Natural killer cell (primary cell): Measurements from ENCODE around the gene IL19. TPM values are rescaled to one million over a fixed set of nuclear protein-coding genes. Genes with fewer than 3 reads are reported as not detected.
A peak's percentile ranks its signal among the peaks of the same experiment; 100 is the strongest.

ENCODE experiments used
- ATAC-seq, 3 donors: fragments of 150-1000 bp in 2 of 3; fragments of 200-7000 bp in 1 of 3; cut with Tn5 transposase; 1 replicate in 1 of 3; 2 replicates in 2 of 3; pipeline ENCODE4 v1.10.0; 2021; ENCODE audit warnings: mild to moderate bottlenecking in 2 of 3, moderate library complexity in 2 of 3
- DNase-seq, 2 donors: peaks; one replicate each; pipeline versions ENCODE4 v3.0.0 to v3.0.0-alpha.2; 2013 to 2021; ENCODE audit warnings: mixed read lengths in 1 of 2
- H3K27ac ChIP-seq: one replicate; pipeline ENCODE4 v1.5.1; 2013; ENCODE audit warnings: mild to moderate bottlenecking, low read length
- H3K27me3 ChIP-seq: one replicate; pipeline ENCODE4 v1.6.1; 2013; ENCODE audit warnings: low read length; ENCODE audit not compliant: control insufficient read depth, insufficient read depth
- H3K36me3 ChIP-seq: one replicate; pipeline ENCODE4 v1.6.1; 2013; ENCODE audit warnings: low read length; ENCODE audit not compliant: control insufficient read depth, insufficient read depth
- H3K4me1 ChIP-seq: one replicate; pipeline ENCODE4 v1.6.1; 2013; ENCODE audit warnings: low read length; ENCODE audit not compliant: control insufficient read depth, insufficient read depth
- H3K4me3 ChIP-seq: one replicate; pipeline ENCODE4 v1.5.1; 2013; ENCODE audit warnings: low read length
- H3K9me3 ChIP-seq: one replicate; pipeline ENCODE4 v1.6.1; 2013; ENCODE audit warnings: low read length; ENCODE audit not compliant: control insufficient read depth, insufficient read depth
- H3K27ac Mint-ChIP-seq, 2 donors: one replicate each; pipeline ENCODE4 v1.8.0; 2022; ENCODE audit warnings: mild to moderate bottlenecking in 2 of 2, mixed read lengths in 2 of 2, moderate library complexity in 1 of 2
- H3K27me3 Mint-ChIP-seq, 2 donors: one replicate each; pipeline ENCODE4 v1.8.0; 2022; ENCODE audit warnings: low read depth in 2 of 2, mixed read lengths in 2 of 2
- H3K36me3 Mint-ChIP-seq: one replicate; pipeline ENCODE4 v1.8.0; 2022; ENCODE audit warnings: mixed read lengths
- H3K4me1 Mint-ChIP-seq, 2 donors: one replicate each; pipeline ENCODE4 v1.8.0; 2022; ENCODE audit warnings: mixed read lengths in 2 of 2
- H3K4me3 Mint-ChIP-seq: one replicate; pipeline ENCODE4 v1.8.0; 2022; ENCODE audit warnings: mild to moderate bottlenecking, moderate library complexity, mixed read lengths
- H3K9me3 Mint-ChIP-seq, 2 donors: one replicate each; pipeline ENCODE4 v1.8.0; 2022; ENCODE audit warnings: mixed read lengths in 2 of 2
- CTCF ChIP-seq: fragments of 200-600 bp; IDR thresholded peaks from one replicate; pipeline ENCODE4 v1.8.0; 2022; ENCODE audit warnings: antibody characterized with exemption
- WGBS: methylation state at CpG from one replicate; pipeline ENCODE4 v1.1.7; 2013; ENCODE audit warnings: missing lambda C conversion rate; ENCODE audit not compliant: insufficient coverage; 5-methylcytosine and 5-hydroxymethylcytosine counted together
- intact Hi-C: fragments of 100-400 bp; cut with micrococcal nuclease; formaldehyde crosslinking; loops from one replicate; pipeline ENCODE4 v1.14.2; 2022
- total RNA-seq, 4 donors: library from RNA; stranded (reverse); fragments of 120-200 nt in 1 of 4; gene quantifications; one replicate each; pipeline versions ENCODE4 v1.2.3 to v1.2.4, GENCODE V29; 2013 to 2022

Gene IL19
- total RNA-seq, 3 donors from 2014 or later (not counting 1 experiment from before 2014, with no cell fraction given), result not detected

GRCh38 chr1:206864939-206865671 lies 94.5 kb downstream of the IL19 start, which contains the start of gene IL20:
IL20 (plus strand) TSS chr1:206865623; CDS start chr1:206865853, 230 bp downstream.
- H3K27me3 ChIP-seq, result no peaks in the 10 kb centered on the region
- H3K9me3 ChIP-seq, result no peaks in the 10 kb centered on the region
- intact Hi-C loops, result loop anchor here (1.0 kb wide), 3 partner anchors 47 to 117 kb away; no protein-coding TSS in a partner anchor
- DNase-seq, result peak; percentile 79 to 93
- no peak within 1 kb of the TSS for H3K4me3 Mint-ChIP-seq
- H3K9me3 Mint-ChIP-seq, result no peaks in the 10 kb centered on the region
- no peaks in the 10 kb centered on the region for H3K4me1 ChIP-seq
- H3K27me3 Mint-ChIP-seq, result peaks cover 23 to 48% of the 10 kb centered on the region in 2 donors
- H3K4me3 ChIP-seq, result no peak within 1 kb of the TSS
- peaks cover 0 to 6% of the 10 kb centered on the region in 2 donors for H3K4me1 Mint-ChIP-seq
- no peak within 1 kb of the TSS for H3K27ac Mint-ChIP-seq
- no peak within 1 kb of the TSS for H3K27ac ChIP-seq
- peak; percentile 94 for TF ChIP-seq CTCF
- WGBS, result 59% methylated on average over 19 of the region's 19 CpGs
- no peaks in the 10 kb centered on the region for H3K36me3 Mint-ChIP-seq
- ATAC-seq, result peak; percentile 84 to 96 (median 95)
- no peaks in the 10 kb centered on the region for H3K36me3 ChIP-seq

- H3K4me1 Mint-ChIP-seq, result peaks cover 0 to 6% of the 10 kb centered on the region in 2 donors
- no peak for DNase-seq
- H3K27ac Mint-ChIP-seq, result no peak overlapping the region
- no peak for TF ChIP-seq CTCF
- H3K36me3 Mint-ChIP-seq, result no peaks in the 10 kb centered on the region
- H3K27me3 ChIP-seq, result no peaks in the 10 kb centered on the region
- H3K9me3 ChIP-seq, result no peaks in the 10 kb centered on the region
- no peaks in the 10 kb centered on the region for H3K9me3 Mint-ChIP-seq
- H3K27ac ChIP-seq, result no peak overlapping the region
- 83% methylated on average over 1 of the region's 2 CpGs for WGBS
- H3K4me1 ChIP-seq, result no peaks in the 10 kb centered on the region
- intact Hi-C loops, result no loop called here
- no peak overlapping the region for H3K4me3 ChIP-seq
- ATAC-seq, result no peak
- no peak overlapping the region for H3K4me3 Mint-ChIP-seq
- H3K27me3 Mint-ChIP-seq, result peaks cover 22 to 38% of the 10 kb centered on the region in 2 donors
- H3K36me3 ChIP-seq, result no peaks in the 10 kb centered on the region
Measured at GRCh38 chr1:206866062-206866461, 95.5 kb downstream of the IL19 start.

GRCh38 chr1:206867239-206867638 lies 96.7 kb downstream of the IL19 start:
- 88% methylated on average over 1 of the region's 1 CpG for WGBS
- Mint-ChIP-seq H3K9me3 (no peaks in the 10 kb centered on the region), H3K27me3 (peaks cover 18 to 32% of the 10 kb centered on the region in 2 donors), H3K27ac (no peak overlapping the region), H3K4me3 (no peak overlapping the region), H3K4me1 (peaks cover 0 to 6% of the 10 kb centered on the region in 2 donors), H3K36me3 (no peaks in the 10 kb centered on the region)
- no peak for ATAC-seq
- no peak overlapping the region for H3K4me3 ChIP-seq
- H3K27me3 ChIP-seq, result no peaks in the 10 kb centered on the region
- no peaks in the 10 kb centered on the region for H3K4me1 ChIP-seq
- no peak overlapping the region for H3K27ac ChIP-seq
- intact Hi-C loops, result no loop called here
- DNase-seq, result no peak
- no peak for TF ChIP-seq CTCF
- no peaks in the 10 kb centered on the region for H3K36me3 ChIP-seq
- H3K9me3 ChIP-seq, result peaks cover 3% of the 10 kb centered on the region
